ENCODE results near the gene PRDM13. TPM values are rescaled to one million over a fixed set of nuclear protein-coding genes. Genes with fewer than 3 reads are reported as not detected.
A peak's percentile ranks its signal among the peaks of the same experiment; 100 is the strongest.

The PRDM13 gene
- total and polyA plus RNA-seq, 2 of the 8 experiments (the other 6 are each of a cell fraction or from before 2014, with no cell fraction given), result 0.05 to 0.09 TPM

DNA sequence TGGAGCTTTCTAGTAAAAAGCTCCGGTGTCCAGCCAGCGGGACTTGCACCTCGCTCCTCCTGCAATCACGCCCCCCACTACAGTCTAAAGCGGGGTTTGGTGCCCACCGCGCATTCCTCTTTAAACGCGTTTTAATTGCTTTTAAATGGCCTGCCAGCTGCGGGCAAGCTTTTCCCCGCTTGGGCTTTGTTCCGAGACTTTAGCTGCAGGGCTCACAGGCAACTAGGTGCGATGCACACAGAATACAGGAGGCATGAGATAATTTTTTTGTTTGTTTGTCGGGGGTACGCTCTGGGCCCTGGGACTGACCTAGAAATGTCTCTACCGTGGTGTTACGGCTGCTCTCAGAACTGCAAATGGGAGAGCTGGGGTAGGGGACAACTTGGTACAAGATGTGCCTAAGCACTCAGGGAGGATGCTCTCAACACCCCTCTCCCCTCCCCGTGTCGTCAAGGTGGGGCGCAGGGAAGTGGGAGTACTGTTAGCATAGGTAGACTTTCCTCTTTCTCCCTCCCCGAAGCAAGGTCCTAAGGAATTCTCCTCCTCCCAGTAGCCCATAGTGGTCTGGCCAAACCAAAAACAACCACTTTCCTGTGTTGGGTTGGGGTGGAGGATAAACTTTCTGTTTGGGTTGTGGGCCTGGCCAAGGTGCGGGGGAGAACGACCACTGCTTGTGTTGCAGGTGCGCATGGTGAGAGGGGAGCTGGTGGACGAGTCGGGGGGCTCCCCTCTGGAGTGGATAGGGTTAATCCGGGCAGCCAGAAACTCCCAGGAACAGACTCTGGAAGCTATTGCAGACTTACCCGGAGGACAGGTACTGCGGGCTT lies 1.6 kb downstream of the PRDM13 start (continued):
- TF ChIP-seq ATF2 (IDR thresholded peaks at IDR 0.05; ENCODE audit: low read length) (no peak), CHD2 (IDR thresholded peaks at IDR 0.05; ENCODE audit: low read length) (no peak), EZH2 (IDR thresholded peaks at IDR 0.05; ENCODE audit: low read depth, low read length, severe bottlenecking) (peak; percentile 49), HDAC6 (IDR thresholded peaks at IDR 0.05; ENCODE audit: low read depth, low read length) (no peak), POLR2A (IDR thresholded peaks at IDR 0.05; ENCODE audit: control extremely low read depth in 1 of 2, low read depth in 2 of 2, low read length in 2 of 2) (no peak), KDM1A (IDR thresholded peaks at IDR 0.05; ENCODE audit: borderline replicate concordance, low read length) (no peak)
- TF ChIP-seq, protein P1, sequence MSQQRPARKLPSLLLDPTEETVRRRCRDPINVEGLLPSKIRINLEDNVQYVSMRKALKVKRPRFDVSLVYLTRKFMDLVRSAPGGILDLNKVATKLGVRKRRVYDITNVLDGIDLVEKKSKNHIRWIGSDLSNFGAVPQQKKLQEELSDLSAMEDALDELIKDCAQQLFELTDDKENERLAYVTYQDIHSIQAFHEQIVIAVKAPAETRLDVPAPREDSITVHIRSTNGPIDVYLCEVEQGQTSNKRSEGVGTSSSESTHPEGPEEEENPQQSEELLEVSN (IDR thresholded peaks at IDR 0.05), result no peak
